ENCODE measurements around the gene ZNF200.

Gene ZNF200

DNA sequence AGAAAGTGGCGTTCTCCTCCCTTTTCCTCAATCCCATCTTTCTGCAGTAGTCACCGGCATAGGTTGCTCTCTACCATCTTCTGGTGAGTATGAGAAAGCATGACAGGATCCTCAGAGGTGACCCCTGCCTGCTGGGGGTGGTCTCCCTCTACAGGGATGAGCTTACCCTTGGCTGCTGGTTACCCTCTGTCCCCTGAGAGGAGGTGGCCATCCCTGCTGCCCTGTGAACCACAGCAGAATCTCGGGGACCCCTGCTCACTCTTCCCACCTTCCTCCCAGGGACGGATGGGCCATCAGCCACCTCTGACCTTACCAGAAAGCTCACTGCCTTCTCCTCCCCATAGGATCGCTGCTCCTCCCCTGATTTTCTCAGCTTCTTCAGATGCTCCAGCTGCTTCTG is 13.6 kb upstream of the ZNF200 start:
- TF ChIP-seq, protein P1, sequence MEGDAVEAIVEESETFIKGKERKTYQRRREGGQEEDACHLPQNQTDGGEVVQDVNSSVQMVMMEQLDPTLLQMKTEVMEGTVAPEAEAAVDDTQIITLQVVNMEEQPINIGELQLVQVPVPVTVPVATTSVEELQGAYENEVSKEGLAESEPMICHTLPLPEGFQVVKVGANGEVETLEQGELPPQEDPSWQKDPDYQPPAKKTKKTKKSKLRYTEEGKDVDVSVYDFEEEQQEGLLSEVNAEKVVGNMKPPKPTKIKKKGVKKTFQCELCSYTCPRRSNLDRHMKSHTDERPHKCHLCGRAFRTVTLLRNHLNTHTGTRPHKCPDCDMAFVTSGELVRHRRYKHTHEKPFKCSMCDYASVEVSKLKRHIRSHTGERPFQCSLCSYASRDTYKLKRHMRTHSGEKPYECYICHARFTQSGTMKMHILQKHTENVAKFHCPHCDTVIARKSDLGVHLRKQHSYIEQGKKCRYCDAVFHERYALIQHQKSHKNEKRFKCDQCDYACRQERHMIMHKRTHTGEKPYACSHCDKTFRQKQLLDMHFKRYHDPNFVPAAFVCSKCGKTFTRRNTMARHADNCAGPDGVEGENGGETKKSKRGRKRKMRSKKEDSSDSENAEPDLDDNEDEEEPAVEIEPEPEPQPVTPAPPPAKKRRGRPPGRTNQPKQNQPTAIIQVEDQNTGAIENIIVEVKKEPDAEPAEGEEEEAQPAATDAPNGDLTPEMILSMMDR (IDR thresholded peaks at IDR 0.05; ENCODE audit: low read depth, low read length) = no peak
- no peak for DNase-seq (ENCODE audit: extremely low read depth, low read depth)

DNA sequence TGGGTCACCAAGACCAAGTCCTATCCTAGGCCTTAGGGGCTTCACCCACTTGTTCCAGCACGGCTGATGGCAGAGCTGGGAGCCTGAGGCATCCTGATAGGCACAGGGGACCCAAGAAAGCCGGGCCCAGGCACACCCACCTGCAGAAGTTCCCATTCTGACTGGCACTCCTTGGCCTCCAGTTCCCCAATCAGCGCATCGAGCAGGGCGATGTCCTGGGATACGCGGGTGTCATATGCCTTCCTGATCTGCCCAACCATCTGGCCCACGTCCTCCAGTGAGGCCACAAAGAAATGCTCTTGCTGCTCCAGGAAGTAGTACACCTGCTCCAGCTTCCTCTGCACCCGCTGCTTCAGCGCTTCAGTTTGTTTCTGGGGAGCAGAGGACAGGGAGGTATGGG is 11.9 kb upstream of the ZNF200 start:
- TF ChIP-seq, protein P1 (IDR thresholded peaks at IDR 0.05; ENCODE audit: low read depth, low read length) = no peak
- no peak for DNase-seq (ENCODE audit: extremely low read depth, low read depth)

- DNase-seq (ENCODE audit: extremely low read depth, low read depth) = no peak
- TF ChIP-seq, protein P1 (IDR thresholded peaks at IDR 0.05; ENCODE audit: low read depth, low read length) = no peak
These were observed 11.0 kb upstream of the ZNF200 start for GRCh38 chr16:3246002-3246401.

GRCh38 chr16:3243882-3244281 is 8.9 kb upstream of the ZNF200 start:
- no peak for DNase-seq (ENCODE audit: extremely low read depth, low read depth)
- TF ChIP-seq, protein P1 (IDR thresholded peaks at IDR 0.05; ENCODE audit: low read depth, low read length) = no peak

DNA sequence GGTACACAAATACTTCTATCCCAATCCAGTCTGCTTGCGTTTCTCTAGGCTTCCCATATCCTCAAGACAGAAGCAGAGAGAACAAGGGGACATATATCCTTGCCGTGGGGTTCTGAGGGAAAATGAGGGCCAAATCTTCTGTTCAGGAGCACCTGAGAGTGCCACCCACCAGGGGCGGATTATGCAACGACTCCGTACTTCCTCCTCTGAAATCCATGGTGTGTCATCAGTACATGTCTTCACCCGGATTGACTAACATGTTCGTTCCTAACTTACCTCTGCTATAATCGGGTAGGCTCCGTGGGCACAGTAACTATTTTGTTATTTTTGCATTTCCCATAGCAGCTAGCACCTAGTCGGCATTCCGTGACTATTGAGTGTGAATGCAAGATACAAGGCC is 7.8 kb upstream of the ZNF200 start:
- DNase-seq (ENCODE audit: extremely low read depth, low read depth) = no peak
- TF ChIP-seq, protein P1 (IDR thresholded peaks at IDR 0.05; ENCODE audit: low read depth, low read length) = no peak

DNA sequence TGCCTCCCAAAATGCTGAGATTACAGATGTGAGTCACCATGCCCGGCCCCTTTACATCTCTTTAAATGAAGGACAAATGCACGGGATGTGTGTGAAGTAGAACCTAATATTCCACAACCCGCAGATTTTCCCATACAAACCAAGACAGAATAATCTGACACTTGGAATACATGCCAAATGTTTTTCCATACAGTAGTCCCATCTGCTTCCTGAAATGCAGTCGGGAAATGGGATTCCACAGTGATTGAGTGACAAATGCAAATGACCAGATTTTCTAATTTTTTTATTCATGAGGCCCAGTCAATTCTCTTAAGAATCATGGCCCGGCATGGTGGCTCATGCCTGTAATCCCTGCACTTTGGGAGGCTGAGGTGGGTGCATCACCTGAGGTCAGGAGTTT is 6.8 kb upstream of the ZNF200 start:
- TF ChIP-seq, protein P1 (IDR thresholded peaks at IDR 0.05; ENCODE audit: low read depth, low read length) = no peak
- DNase-seq (ENCODE audit: extremely low read depth, low read depth) = no peak

GRCh38 chr16:3235856-3236669 is 1.1 kb upstream of the ZNF200 start:
- DNase-seq (ENCODE audit: extremely low read depth, low read depth) = no peak
- TF ChIP-seq, protein P1 (IDR thresholded peaks at IDR 0.05; ENCODE audit: low read depth, low read length) = no peak
